GM12872 (cell line): Measurements from ENCODE around the gene SHC2.

Experiments
- TF ChIP-seq, protein P1 (sequence below): IDR thresholded peaks from 3 replicates; pipeline ENCODE4 v1.5.1; 2011; ENCODE audit warnings: low read depth, mild to moderate bottlenecking, low read length, moderate library complexity; ENCODE audit not compliant: insufficient read depth

The SHC2 gene

DNA sequence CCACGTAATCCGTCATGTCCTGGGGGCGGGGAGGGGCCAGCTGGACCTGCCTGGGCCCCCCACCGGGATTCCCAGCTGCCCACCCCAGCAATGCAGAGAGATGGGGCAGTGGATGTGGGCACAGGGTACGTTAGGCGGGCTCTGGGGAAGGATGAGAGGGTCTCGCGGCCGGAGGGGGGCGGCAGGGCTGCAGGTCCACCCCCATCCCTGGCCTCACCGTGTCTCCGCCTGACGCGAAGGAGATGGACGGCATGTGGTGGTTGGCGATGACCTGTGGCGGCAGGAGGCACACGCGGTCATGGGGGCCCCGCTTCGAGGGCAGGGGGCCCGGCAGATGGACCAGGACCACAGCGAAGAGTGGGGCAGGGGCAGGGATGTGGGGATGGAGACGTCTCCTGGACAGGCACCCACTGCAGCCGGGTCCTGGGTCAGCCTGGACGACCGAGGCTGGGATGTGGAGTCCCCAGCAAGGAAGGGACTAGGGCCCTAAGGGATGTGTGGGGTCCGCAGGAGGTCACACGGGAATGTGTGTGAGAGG lies 24.4 kb downstream of the SHC2 start:
- TF ChIP-seq, protein P1, sequence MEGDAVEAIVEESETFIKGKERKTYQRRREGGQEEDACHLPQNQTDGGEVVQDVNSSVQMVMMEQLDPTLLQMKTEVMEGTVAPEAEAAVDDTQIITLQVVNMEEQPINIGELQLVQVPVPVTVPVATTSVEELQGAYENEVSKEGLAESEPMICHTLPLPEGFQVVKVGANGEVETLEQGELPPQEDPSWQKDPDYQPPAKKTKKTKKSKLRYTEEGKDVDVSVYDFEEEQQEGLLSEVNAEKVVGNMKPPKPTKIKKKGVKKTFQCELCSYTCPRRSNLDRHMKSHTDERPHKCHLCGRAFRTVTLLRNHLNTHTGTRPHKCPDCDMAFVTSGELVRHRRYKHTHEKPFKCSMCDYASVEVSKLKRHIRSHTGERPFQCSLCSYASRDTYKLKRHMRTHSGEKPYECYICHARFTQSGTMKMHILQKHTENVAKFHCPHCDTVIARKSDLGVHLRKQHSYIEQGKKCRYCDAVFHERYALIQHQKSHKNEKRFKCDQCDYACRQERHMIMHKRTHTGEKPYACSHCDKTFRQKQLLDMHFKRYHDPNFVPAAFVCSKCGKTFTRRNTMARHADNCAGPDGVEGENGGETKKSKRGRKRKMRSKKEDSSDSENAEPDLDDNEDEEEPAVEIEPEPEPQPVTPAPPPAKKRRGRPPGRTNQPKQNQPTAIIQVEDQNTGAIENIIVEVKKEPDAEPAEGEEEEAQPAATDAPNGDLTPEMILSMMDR: no peak

DNA sequence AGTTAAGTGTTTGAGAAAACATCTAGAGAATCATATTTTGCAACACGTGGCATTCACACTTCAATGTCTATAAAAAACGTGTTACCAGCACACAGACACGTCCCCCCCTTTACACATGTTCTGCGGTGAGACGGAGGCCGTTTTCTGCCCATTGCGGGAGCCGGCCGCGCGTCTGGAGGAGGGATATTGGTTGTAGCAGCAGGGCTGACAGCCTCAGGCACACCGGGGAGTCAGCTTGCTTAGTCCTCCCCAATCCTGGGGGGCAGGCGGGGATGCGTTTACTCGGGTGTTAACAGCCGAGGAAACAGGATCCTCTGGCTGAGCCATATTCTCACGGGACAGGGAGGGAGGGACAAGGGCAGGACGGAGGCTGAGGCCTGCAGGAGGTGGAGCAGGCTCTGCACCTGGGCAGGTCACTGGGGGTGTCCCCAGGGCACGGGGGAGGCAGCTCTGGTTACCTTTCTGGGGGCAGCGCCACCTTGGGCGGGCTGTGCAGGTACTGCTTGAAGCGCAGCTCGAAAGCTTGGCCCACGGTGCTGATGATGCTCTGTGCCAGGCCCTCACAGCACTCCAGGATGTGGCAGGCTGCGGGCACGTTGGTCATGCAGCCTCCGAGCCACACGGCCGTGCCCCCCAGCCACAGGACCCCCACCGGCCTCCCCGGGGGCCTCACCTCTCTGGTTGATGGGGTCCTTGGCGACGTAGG lies 25.0 kb downstream of the SHC2 start:
- TF ChIP-seq, protein P1: no peak

DNA sequence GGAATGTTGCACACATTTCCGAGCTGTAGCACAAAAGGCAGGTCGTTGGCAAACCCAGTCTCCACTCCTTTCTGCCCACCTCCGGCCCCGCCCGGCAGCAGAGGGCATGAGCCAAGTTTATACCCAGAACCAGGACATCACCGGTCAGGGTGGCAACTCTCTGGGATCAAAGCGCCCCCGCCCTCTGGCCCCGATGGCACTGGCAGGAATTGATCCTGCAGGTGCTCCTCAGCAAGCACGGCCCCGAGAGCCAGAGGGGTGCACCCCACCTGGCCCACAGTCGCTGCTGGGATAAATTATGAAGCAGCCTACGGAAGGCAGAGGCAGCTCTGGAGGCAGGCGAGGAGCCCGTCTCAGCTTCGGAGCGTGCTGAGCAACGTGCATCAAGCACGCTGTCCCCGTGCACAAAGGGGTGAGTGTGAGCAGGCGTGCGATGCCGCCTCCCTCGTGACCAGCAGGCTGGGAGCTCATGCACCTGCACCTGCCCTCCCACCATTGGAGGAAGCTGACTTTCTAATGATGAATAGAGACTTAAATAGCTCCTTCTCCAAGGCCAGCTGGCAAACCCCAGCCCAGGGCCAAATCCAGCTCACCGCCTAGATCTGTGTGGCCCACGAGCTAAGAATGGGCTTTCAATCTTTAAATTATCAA lies 25.7 kb downstream of the SHC2 start:
- TF ChIP-seq, protein P1: no peak

DNA sequence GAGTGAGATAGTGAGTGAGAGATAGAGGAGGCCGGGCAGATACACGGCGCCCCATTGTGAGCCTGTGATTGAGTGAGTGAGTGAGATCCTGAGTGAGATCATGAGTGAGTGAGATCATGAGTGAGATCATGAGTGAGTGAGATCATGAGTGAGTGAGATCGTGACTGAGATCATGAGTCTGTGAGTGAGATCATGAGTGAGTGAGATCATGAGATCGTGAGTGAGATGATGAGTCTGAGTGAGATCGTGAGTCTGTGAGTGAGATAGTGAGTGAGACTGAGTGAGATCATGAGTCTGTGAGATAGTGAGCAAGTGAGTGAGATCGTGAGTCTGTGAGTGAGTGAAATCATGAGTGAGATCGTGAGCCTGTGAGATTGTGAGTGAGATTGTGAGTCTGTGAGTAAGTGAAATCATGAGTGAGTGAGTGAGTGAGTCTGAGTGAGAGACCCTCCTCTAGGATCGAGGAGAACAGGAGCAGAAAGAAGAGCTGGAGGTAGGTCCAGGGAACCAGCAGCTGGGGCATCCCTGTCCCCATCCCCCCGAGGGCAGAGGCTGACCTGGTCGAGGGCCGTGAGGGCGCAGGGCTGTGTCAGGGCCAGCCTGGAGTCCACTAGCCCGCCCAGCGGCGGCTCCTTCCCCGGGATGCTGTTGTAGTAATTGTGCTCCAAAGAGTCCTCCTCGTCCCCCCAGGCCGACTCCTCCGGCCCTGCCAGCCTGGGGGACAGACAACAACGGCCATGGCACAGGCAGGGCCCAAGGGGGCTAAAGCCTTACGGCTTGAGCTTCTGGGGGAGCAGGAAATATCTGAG lies 26.5 kb downstream of the SHC2 start:
- TF ChIP-seq, protein P1: no peak

DNA sequence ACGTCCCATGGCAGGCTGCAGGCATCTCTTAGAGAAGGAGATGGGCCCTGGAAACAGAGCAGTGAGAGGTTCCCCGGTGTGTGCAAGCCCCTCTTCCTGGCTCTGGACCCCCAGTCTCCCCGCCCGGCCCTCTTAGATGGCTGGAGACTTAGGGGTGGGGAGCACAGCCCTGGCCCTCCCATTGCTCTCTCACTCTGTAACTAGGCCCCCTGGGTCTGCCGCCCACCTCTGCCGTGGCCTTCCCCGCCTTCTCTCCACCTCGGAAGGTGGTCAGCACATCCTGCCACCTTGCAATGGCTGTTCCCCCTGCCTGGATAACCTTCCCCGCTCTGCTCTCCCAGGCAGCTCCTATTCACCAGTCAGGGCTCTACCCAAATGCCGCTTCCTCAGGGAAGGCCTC lies 30.1 kb downstream of the SHC2 start:
- TF ChIP-seq, protein P1: no peak

DNA sequence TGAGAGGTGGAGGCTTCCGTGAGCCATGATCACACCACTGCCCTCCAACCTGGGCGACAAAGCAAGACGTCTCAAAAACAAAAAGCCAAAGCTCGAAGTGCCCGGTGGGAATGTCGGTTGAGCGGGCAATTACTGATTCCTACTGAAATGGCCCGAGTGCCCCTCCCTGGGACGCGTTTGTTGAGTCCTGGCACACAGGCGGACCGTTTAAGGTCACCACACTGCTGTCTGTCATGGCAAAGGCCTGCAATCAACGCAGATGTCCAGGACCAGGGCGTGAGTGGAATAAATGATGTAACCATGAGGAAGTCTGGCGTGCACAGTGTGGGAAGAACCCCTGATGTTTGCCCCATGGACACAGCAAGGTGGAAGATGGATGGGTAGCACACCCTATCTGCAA lies 32.7 kb downstream of the SHC2 start:
- TF ChIP-seq, protein P1: no peak

DNA sequence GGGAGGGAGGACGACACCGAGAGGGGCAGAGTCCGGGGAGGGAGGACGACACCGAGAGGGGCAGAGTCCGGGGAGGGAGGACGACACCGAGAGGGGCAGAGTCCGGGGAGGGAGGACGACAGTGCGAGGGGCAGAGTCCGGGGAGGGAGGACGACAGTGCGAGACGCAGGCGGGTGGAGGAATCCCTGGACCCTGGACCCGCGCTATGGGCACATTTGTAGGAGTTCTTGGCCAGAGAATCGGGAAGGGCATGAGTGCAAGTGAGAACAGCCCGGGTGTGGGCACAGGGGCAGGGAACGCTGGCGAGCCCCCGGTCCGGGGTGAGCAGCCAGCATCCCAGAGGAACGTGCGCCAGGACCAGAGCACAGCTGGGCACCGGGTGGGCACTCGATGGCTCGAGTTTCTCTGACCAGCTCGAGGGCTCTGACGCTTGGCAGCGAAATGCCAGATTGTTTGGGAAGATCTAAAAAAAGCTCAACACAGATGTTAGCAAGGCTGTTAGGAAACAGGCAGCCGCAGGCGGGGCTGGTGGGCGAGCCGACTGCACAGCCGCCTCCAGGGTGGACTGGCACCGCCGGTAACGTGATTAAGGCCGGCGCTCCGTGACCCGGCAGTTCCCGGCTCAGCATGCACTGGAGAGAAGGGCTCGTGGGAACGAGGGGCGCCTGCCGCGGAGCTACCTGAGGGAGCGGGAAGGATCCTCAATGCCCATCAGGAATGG lies 33.9 kb downstream of the SHC2 start:
- TF ChIP-seq, protein P1: no peak
